ENCODE measurements around the gene EPS15.

EPS15 gene

GRCh38 chr1:51526248-51526647, 7.2 kb upstream of the EPS15 start:
- Histone ChIP-seq H3K4me1 (ENCODE audit: low read length) (no peaks in the 10 kb centered on the region), H3K79me2 (ENCODE audit: low read length) (no peaks in the 10 kb centered on the region), H3K9ac (ENCODE audit: low read length) (no peak overlapping the region), H2AFZ (ENCODE audit: low read length) (no peak overlapping the region), H3K36me3 (replicated peaks; ENCODE audit: insufficient read depth, low read length) (no peaks in the 10 kb centered on the region), H3F3A (ENCODE audit: insufficient read depth, low read length) (no peaks in the 10 kb centered on the region), H3K27ac (ENCODE audit: low read length) (no peak overlapping the region), H3K4me3 (ENCODE audit: low read length) (no peak overlapping the region), H3K9me2 (replicated peaks; ENCODE audit: insufficient read depth, low read length) (no peaks in the 10 kb centered on the region), H3K4me2 (ENCODE audit: low read depth, low read length) (no peak overlapping the region), H4K20me1 (ENCODE audit: insufficient read depth, low read length) (no peaks in the 10 kb centered on the region), H3K27me3 (replicated peaks; ENCODE audit: insufficient read depth, low read length) (no peaks in the 10 kb centered on the region), H3K9me3 (replicated peaks; ENCODE audit: insufficient read depth, low read length) (no peaks in the 10 kb centered on the region)
- no peak for DNase-seq
- TF ChIP-seq EZH2 (optimal IDR thresholded peaks at IDR 0.05; ENCODE audit: low read depth, low read length) = no peak
- TF ChIP-seq CTCF (IDR thresholded peaks at IDR 0.05; ENCODE audit: low read length) = no peak
- no peak for TF ChIP-seq EZH2phosphoT487 (IDR thresholded peaks at IDR 0.05; ENCODE audit: low read length)

GRCh38 chr1:51525295-51525694, 6.2 kb upstream of the EPS15 start:
- no peaks in the 10 kb centered on the region for H3K9me2 ChIP-seq (replicated peaks; ENCODE audit: insufficient read depth, low read length)
- TF ChIP-seq EZH2 (optimal IDR thresholded peaks at IDR 0.05; ENCODE audit: low read depth, low read length) (no peak), EZH2phosphoT487 (IDR thresholded peaks at IDR 0.05; ENCODE audit: low read length) (no peak), CTCF (IDR thresholded peaks at IDR 0.05; ENCODE audit: low read length) (no peak)
- no peak overlapping the region for H3K9ac ChIP-seq (ENCODE audit: low read length)
- no peak overlapping the region for H3K4me2 ChIP-seq (ENCODE audit: low read depth, low read length)
- no peak for DNase-seq
- H3K36me3 ChIP-seq (replicated peaks; ENCODE audit: insufficient read depth, low read length) = no peaks in the 10 kb centered on the region
- no peak overlapping the region for H3K4me3 ChIP-seq (ENCODE audit: low read length)
- H2AFZ ChIP-seq (ENCODE audit: low read length) = no peak overlapping the region
- no peaks in the 10 kb centered on the region for H3K9me3 ChIP-seq (replicated peaks; ENCODE audit: insufficient read depth, low read length)
- no peaks in the 10 kb centered on the region for H3K79me2 ChIP-seq (ENCODE audit: low read length)
- H3K27ac ChIP-seq (ENCODE audit: low read length) = no peak overlapping the region
- no peaks in the 10 kb centered on the region for H4K20me1 ChIP-seq (ENCODE audit: insufficient read depth, low read length)
- H3F3A ChIP-seq (ENCODE audit: insufficient read depth, low read length) = no peaks in the 10 kb centered on the region
- no peaks in the 10 kb centered on the region for H3K27me3 ChIP-seq (replicated peaks; ENCODE audit: insufficient read depth, low read length)
- no peaks in the 10 kb centered on the region for H3K4me1 ChIP-seq (ENCODE audit: low read length)

GRCh38 chr1:51524817-51525216, 5.8 kb upstream of the EPS15 start:
- no peaks in the 10 kb centered on the region for H3K27me3 ChIP-seq (replicated peaks; ENCODE audit: insufficient read depth, low read length)
- no peak overlapping the region for H3K4me3 ChIP-seq (ENCODE audit: low read length)
- H3K4me1 ChIP-seq (ENCODE audit: low read length) = no peaks in the 10 kb centered on the region
- TF ChIP-seq CTCF (IDR thresholded peaks at IDR 0.05; ENCODE audit: low read length) (no peak), EZH2phosphoT487 (IDR thresholded peaks at IDR 0.05; ENCODE audit: low read length) (no peak), EZH2 (optimal IDR thresholded peaks at IDR 0.05; ENCODE audit: low read depth, low read length) (no peak)
- no peak overlapping the region for H3K4me2 ChIP-seq (ENCODE audit: low read depth, low read length)
- no peaks in the 10 kb centered on the region for H3K36me3 ChIP-seq (replicated peaks; ENCODE audit: insufficient read depth, low read length)
- peaks cover 3% of the 10 kb centered on the region; the same call in 1 of the 2 replicates for H3F3A ChIP-seq (ENCODE audit: insufficient read depth, low read length)
- H4K20me1 ChIP-seq (ENCODE audit: insufficient read depth, low read length) = no peaks in the 10 kb centered on the region
- H3K9me3 ChIP-seq (replicated peaks; ENCODE audit: insufficient read depth, low read length) = no peaks in the 10 kb centered on the region
- H3K9ac ChIP-seq (ENCODE audit: low read length) = no peak overlapping the region
- H3K79me2 ChIP-seq (ENCODE audit: low read length) = no peaks in the 10 kb centered on the region
- no peak for DNase-seq
- no peaks in the 10 kb centered on the region for H3K9me2 ChIP-seq (replicated peaks; ENCODE audit: insufficient read depth, low read length)
- no peak overlapping the region for H3K27ac ChIP-seq (ENCODE audit: low read length)
- H2AFZ ChIP-seq (ENCODE audit: low read length) = no peak overlapping the region

Measured in MM.1S (cell line).